PC-3 (cell line): Measurements from ENCODE around the gene MAPK8IP1. TPM values are rescaled to one million over a fixed set of nuclear protein-coding genes. Genes with fewer than 3 reads are reported as not detected.

Experiments
- ATAC-seq: fragments of 200-7000 bp; cut with Tn5 transposase; 2 replicates; pipeline ENCODE4 v1.9.1; 2020; ENCODE audit warnings: mild to moderate bottlenecking, moderate library complexity
- BruUV-seq: library from RNA; stranded (reverse); fragments of 400-500 nt; replicated peaks from 2 replicates; lab custom pipeline; 2021; lab: Mats Ljungman, UMichigan
- CTCF ChIA-PET: fragments of 300-600 bp; sonication (Branson Sonifier 250); formaldehyde crosslinking; loops from one replicate; lab custom pipeline; 2022; ENCODE audit warnings: antibody characterized with exemption; lab: Charles Lee
- POLR2A ChIA-PET: fragments of 300-600 bp; sonication (Branson Sonifier 250); formaldehyde crosslinking; loops from one replicate; lab custom pipeline; 2022; ENCODE audit warnings: antibody characterized with exemption; ENCODE audit not compliant: unreplicated experiment; lab: Charles Lee
- DNase-seq: peaks from one replicate; pipeline ENCODE4 v3.0.0-alpha.2; 2015
- H2AFZ ChIP-seq: fragments of 300-600 bp; sonication (generic); 2 replicates; pipeline ENCODE4 v1.6.0; 2016; ENCODE audit warnings: antibody characterized with exemption, low read length
- H3F3A ChIP-seq: fragments of 300-600 bp; sonication (generic); one replicate; pipeline ENCODE4 v1.6.0; 2017; ENCODE audit warnings: antibody characterized with exemption, low read length, control low read depth, mild to moderate bottlenecking; ENCODE audit not compliant: unreplicated experiment
- H3K27ac ChIP-seq: fragments of 300-600 bp; sonication (generic); 2 replicates; pipeline ENCODE4 v1.5.1; 2016; ENCODE audit warnings: mild to moderate bottlenecking, low read length
- H3K27me3 ChIP-seq: fragments of 300-600 bp; sonication (generic); 2 replicates; pipeline ENCODE4 v1.6.1; 2016; ENCODE audit warnings: low read length, mixed read lengths
- H3K36me3 ChIP-seq: fragments of 300-600 bp; sonication (generic); 2 replicates; pipeline ENCODE4 v1.6.1; 2016; ENCODE audit warnings: low read depth, mixed run types, low read length, mixed read lengths
- H3K4me1 ChIP-seq: fragments of 300-600 bp; sonication (generic); 2 replicates; pipeline ENCODE4 v1.5.1; 2016; ENCODE audit warnings: low read length; ENCODE audit not compliant: insufficient read depth
- H3K4me2 ChIP-seq: fragments of 300-600 bp; sonication (generic); 2 replicates; pipeline ENCODE4 v1.6.0; 2016; ENCODE audit warnings: low read length
- H3K4me3 ChIP-seq: fragments of 300-600 bp; sonication (generic); 2 replicates; pipeline ENCODE4 v1.5.1; 2016; ENCODE audit warnings: mild to moderate bottlenecking, low read length, mixed read lengths
- H3K79me2 ChIP-seq: fragments of 300-600 bp; sonication (generic); 2 replicates; pipeline ENCODE4 v1.6.1; 2017; ENCODE audit warnings: low read length, mixed read lengths
- H3K9ac ChIP-seq: fragments of 300-600 bp; sonication (generic); 2 replicates; pipeline ENCODE4 v1.6.0; 2016; ENCODE audit warnings: mild to moderate bottlenecking, low read length
- H3K9me2 ChIP-seq: fragments of 300-600 bp; sonication (generic); replicated peaks from 2 replicates; pipeline ENCODE4 v1.6.1; 2016; ENCODE audit warnings: mixed run types, low read length, mixed read lengths
- H3K9me3 ChIP-seq: fragments of 300-600 bp; sonication (generic); 2 replicates; pipeline ENCODE4 v1.6.1; 2016; ENCODE audit warnings: low read length, mixed read lengths
- H4K20me1 ChIP-seq: fragments of 300-600 bp; sonication (generic); 2 replicates; pipeline ENCODE4 v1.6.1; 2016; ENCODE audit warnings: low read length, mixed read lengths
- CTCF ChIP-seq: fragments of 300-600 bp; sonication (generic); conservative IDR thresholded peaks from 2 replicates; pipeline ENCODE4 v1.5.1; 2017; ENCODE audit warnings: antibody characterized with exemption, low read depth, mild to moderate bottlenecking, low read length
- EZH2 ChIP-seq: fragments of 300-600 bp; sonication (generic); IDR thresholded peaks from one replicate; pipeline ENCODE4 v1.6.1; 2017; ENCODE audit warnings: antibody characterized with exemption, mild to moderate bottlenecking, low read length; ENCODE audit not compliant: unreplicated experiment
- EZH2phosphoT487 ChIP-seq: fragments of 300-600 bp; sonication (generic); IDR thresholded peaks from 2 replicates; pipeline ENCODE4 v1.6.1; 2018; ENCODE audit warnings: mild to moderate bottlenecking, antibody characterized with exemption, low read length, borderline replicate concordance
- intact Hi-C: fragments of 100-400 bp; cut with micrococcal nuclease; formaldehyde crosslinking; loops from 2 replicates; pipeline ENCODE4 v1.9.0; 2023
- total RNA-seq: library from RNA; depleted of rRNA; stranded (reverse); fragments of >200 nt; gene quantifications from 2 replicates; pipeline ENCODE4 v1.2.3, GENCODE V29; 2014

The MAPK8IP1 gene
- total RNA-seq, 1 experiment from 2014 or later, result 7.1 TPM

- H3K4me2 ChIP-seq, result no peak overlapping the region
- H3K9me3 ChIP-seq, result no peaks in the 10 kb centered on the region
- no TSS peak for BruUV-seq
- H3K9me2 ChIP-seq, result no peaks in the 10 kb centered on the region
- DNase-seq (no peak), ATAC-seq (no peak)
- no peaks in the 10 kb centered on the region for H3K79me2 ChIP-seq
- no peaks in the 10 kb centered on the region for H4K20me1 ChIP-seq
- H3K4me3 ChIP-seq, result no peak overlapping the region
- H3K27me3 ChIP-seq, result no peaks in the 10 kb centered on the region
- CTCF ChIA-PET, result no interaction called here
- H2AFZ ChIP-seq, result no peak overlapping the region
- intact Hi-C loops, result no loop called here
- POLR2A ChIA-PET, result no interaction called here
- no peak overlapping the region for H3K9ac ChIP-seq
- H3K36me3 ChIP-seq, result no peaks in the 10 kb centered on the region
- no peak overlapping the region for H3K27ac ChIP-seq
- no peaks in the 10 kb centered on the region for H3F3A ChIP-seq
- 0 out of 2 replicates have a peak, but pooled peaks cover 7% of the 10 kb centered on the region for H3K4me1 ChIP-seq
- TF ChIP-seq EZH2phosphoT487 (no peak), CTCF (no peak), EZH2 (no peak)
These were observed 11.1 kb downstream of the MAPK8IP1 start for GRCh38 chr11:45896422-45896984.

GRCh38 chr11:45897556-45897955 lies 12.1 kb downstream of the MAPK8IP1 start:
- H3K27me3 ChIP-seq, result no peaks in the 10 kb centered on the region
- no peaks in the 10 kb centered on the region for H4K20me1 ChIP-seq
- H2AFZ ChIP-seq, result no peak overlapping the region
- no peak overlapping the region for H3K4me2 ChIP-seq
- DNase-seq (no peak), ATAC-seq (no peak)
- no TSS peak for BruUV-seq
- no peaks in the 10 kb centered on the region for H3K36me3 ChIP-seq
- intact Hi-C loops, result no loop called here
- CTCF ChIA-PET, result no interaction called here
- POLR2A ChIA-PET, result no interaction called here
- no peak overlapping the region for H3K4me3 ChIP-seq
- no peak overlapping the region for H3K9ac ChIP-seq
- no peak for TF ChIP-seq EZH2
- TF ChIP-seq EZH2phosphoT487, result no peak
- H3K9me3 ChIP-seq, result no peaks in the 10 kb centered on the region
- H3K27ac ChIP-seq, result no peak overlapping the region
- H3K9me2 ChIP-seq, result no peaks in the 10 kb centered on the region
- H3K79me2 ChIP-seq, result no peaks in the 10 kb centered on the region
- no peaks in the 10 kb centered on the region for H3F3A ChIP-seq
- H3K4me1 ChIP-seq, result 0 out of 2 replicates have a peak, but pooled peaks cover 7% of the 10 kb centered on the region

GRCh38 chr11:45899086-45899447 lies 13.6 kb downstream of the MAPK8IP1 start:
- Histone ChIP-seq H3K9me2 (no peaks in the 10 kb centered on the region), H3K4me2 (no peak overlapping the region), H3K4me1 (0 out of 2 replicates have a peak, but pooled peaks cover 7% of the 10 kb centered on the region), H3K9ac (no peak overlapping the region), H3K27me3 (no peaks in the 10 kb centered on the region), H3K79me2 (no peaks in the 10 kb centered on the region), H3K27ac (no peak overlapping the region), H3K36me3 (no peaks in the 10 kb centered on the region), H3K9me3 (no peaks in the 10 kb centered on the region), H4K20me1 (no peaks in the 10 kb centered on the region), H3K4me3 (no peak overlapping the region), H3F3A (no peaks in the 10 kb centered on the region), H2AFZ (no peak overlapping the region)
- TF ChIP-seq EZH2phosphoT487, result no peak
- no peak for TF ChIP-seq EZH2
- TF ChIP-seq CTCF, result no peak
- ATAC-seq (no peak), DNase-seq (no peak)
- CTCF ChIA-PET, result no interaction called here
- POLR2A ChIA-PET, result no interaction called here
- no TSS peak for BruUV-seq
- intact Hi-C loops, result no loop called here
